ENCODE results near the gene RWDD1.

RWDD1 gene

GRCh38 chr6:116611056-116611455 lies 39.8 kb downstream of the RWDD1 start:
- no peak for DNase-seq (ENCODE audit: low read depth)

- DNase-seq (ENCODE audit: low read depth) = peak; percentile 27
Measured at GRCh38 chr6:116615937-116616736, 44.8 kb downstream of the RWDD1 start, which contains the start of gene RSPH4A. RSPH4A (plus strand) TSS chr6:116616479; CDS start chr6:116616624, 145 bp downstream.

- no peak for DNase-seq (ENCODE audit: low read depth)
Measured at GRCh38 chr6:116616737-116617053, 45.4 kb downstream of the RWDD1 start.

- no peak for DNase-seq (ENCODE audit: low read depth)
Measured at GRCh38 chr6:116624036-116624805, 52.9 kb downstream of the RWDD1 start.

- DNase-seq (ENCODE audit: low read depth) = no peak
Measured at GRCh38 chr6:116625872-116626271, 54.6 kb downstream of the RWDD1 start.

GRCh38 chr6:116629563-116629981 lies 58.3 kb downstream of the RWDD1 start:
- DNase-seq (ENCODE audit: low read depth) = peak; percentile 27

GRCh38 chr6:116631379-116631990 lies 60.2 kb downstream of the RWDD1 start:
- DNase-seq (ENCODE audit: low read depth) = no peak

GRCh38 chr6:116633685-116634084 lies 62.4 kb downstream of the RWDD1 start:
- no peak for DNase-seq (ENCODE audit: low read depth)
